CD4-positive, alpha-beta T cell (primary cell): ENCODE measurements around the gene WDR46. TPM values are rescaled to one million over a fixed set of nuclear protein-coding genes. Genes with fewer than 3 reads are reported as not detected.

Experiments
- ATAC-seq: fragments of 200-7000 bp; cut with Tn5 transposase; one replicate; pipeline ENCODE4 v1.10.0; 2022; ENCODE audit warnings: mild to moderate bottlenecking; ENCODE audit not compliant: poor library complexity
- CTCF ChIA-PET: fragments of 350-600 bp; sonication (Branson Sonifier 250); formaldehyde crosslinking; loops from one replicate; lab custom pipeline; 2021; ENCODE audit warnings: antibody characterized with exemption, inconsistent platforms; lab: Charles Lee
- POLR2A ChIA-PET: fragments of 350-600 bp; sonication (Branson Sonifier 250); formaldehyde crosslinking; loops from one replicate; lab custom pipeline; 2021; ENCODE audit warnings: antibody characterized with exemption, inconsistent platforms; lab: Charles Lee
- DNase-seq, 14 experiments: peaks; one replicate each; pipeline ENCODE4 v3.0.0-alpha.2; 2013 to 2020; ENCODE audit warnings: mixed read lengths in 2 of 14
- H3K27ac ChIP-seq, 2 donors: one replicate each; pipeline versions ENCODE4 v1.5.1 to v1.7.0; 2013; ENCODE audit warnings: low read length in 2 of 2, low read depth in 1 of 2, mild to moderate bottlenecking in 1 of 2
- H3K27me3 ChIP-seq, 2 experiments: 1 replicate in 1 of 2; 2 replicates in 1 of 2; pipeline versions ENCODE4 v1.6.1 to v1.7.0; 2013; ENCODE audit warnings: low read length in 2 of 2, control low read depth in 1 of 2, mild to moderate bottlenecking in 1 of 2, moderate library complexity in 1 of 2; ENCODE audit not compliant: insufficient read depth in 2 of 2, control insufficient read depth in 1 of 2
- H3K36me3 ChIP-seq: one replicate; pipeline ENCODE4 v1.6.1; 2013; ENCODE audit warnings: low read length, control low read depth; ENCODE audit not compliant: insufficient read depth
- H3K4me1 ChIP-seq: one replicate; pipeline ENCODE4 v1.6.1; 2013; ENCODE audit warnings: low read length, control low read depth; ENCODE audit not compliant: insufficient read depth
- H3K4me3 ChIP-seq: one replicate; pipeline ENCODE4 v1.5.1; 2013; ENCODE audit warnings: mild to moderate bottlenecking, low read length, moderate library complexity
- H3K9me3 ChIP-seq, 2 experiments: 1 replicate in 1 of 2; 2 replicates in 1 of 2; pipeline versions ENCODE4 v1.6.1 to v1.7.0; 2013; ENCODE audit warnings: low read length in 2 of 2, mild to moderate bottlenecking in 2 of 2, control low read depth in 1 of 2, moderate library complexity in 1 of 2; ENCODE audit not compliant: control insufficient read depth in 1 of 2, insufficient read depth in 1 of 2
- H3K27ac Mint-ChIP-seq: one replicate; pipeline ENCODE4 v1.8.0; 2020; ENCODE audit warnings: mixed read lengths
- H3K27me3 Mint-ChIP-seq: one replicate; pipeline ENCODE4 v1.8.0; 2021; ENCODE audit warnings: mixed read lengths
- H3K36me3 Mint-ChIP-seq: one replicate; pipeline ENCODE4 v1.8.0; 2021; ENCODE audit warnings: low read depth, mixed read lengths
- H3K4me1 Mint-ChIP-seq: one replicate; pipeline ENCODE4 v1.8.0; 2021; ENCODE audit warnings: low read depth, mixed read lengths
- H3K4me3 Mint-ChIP-seq: one replicate; pipeline ENCODE4 v1.8.0; 2020; ENCODE audit warnings: mild to moderate bottlenecking, mixed read lengths
- H3K9me3 Mint-ChIP-seq: one replicate; pipeline ENCODE4 v1.8.0; 2020; ENCODE audit warnings: mixed read lengths
- intact Hi-C, 2 experiments: fragments of 100-400 bp; cut with DNase I in 1 of 2; cut with micrococcal nuclease in 1 of 2; formaldehyde crosslinking; loops; one replicate each; pipeline versions ENCODE4 v1.15.1 to v1.9.0; 2023 to 2025; cut with DNase I, micrococcal nuclease
- total RNA-seq, 174 experiments: library from RNA in 2 of 174; stranded (reverse) in 2 of 174; gene quantifications; one replicate each; pipeline ENCODE4 v1.2.3 and lab custom pipeline; 2021 to 2026
- TF ChIP-seq, protein P1 (sequence below): fragments of 200-600 bp; IDR thresholded peaks from one replicate; pipeline ENCODE4 v1.8.0; 2022; ENCODE audit warnings: antibody characterized with exemption, mild to moderate bottlenecking

The WDR46 gene
- total RNA-seq, 2 experiments from 2014 or later = 13.6 to 15.8 TPM

DNA sequence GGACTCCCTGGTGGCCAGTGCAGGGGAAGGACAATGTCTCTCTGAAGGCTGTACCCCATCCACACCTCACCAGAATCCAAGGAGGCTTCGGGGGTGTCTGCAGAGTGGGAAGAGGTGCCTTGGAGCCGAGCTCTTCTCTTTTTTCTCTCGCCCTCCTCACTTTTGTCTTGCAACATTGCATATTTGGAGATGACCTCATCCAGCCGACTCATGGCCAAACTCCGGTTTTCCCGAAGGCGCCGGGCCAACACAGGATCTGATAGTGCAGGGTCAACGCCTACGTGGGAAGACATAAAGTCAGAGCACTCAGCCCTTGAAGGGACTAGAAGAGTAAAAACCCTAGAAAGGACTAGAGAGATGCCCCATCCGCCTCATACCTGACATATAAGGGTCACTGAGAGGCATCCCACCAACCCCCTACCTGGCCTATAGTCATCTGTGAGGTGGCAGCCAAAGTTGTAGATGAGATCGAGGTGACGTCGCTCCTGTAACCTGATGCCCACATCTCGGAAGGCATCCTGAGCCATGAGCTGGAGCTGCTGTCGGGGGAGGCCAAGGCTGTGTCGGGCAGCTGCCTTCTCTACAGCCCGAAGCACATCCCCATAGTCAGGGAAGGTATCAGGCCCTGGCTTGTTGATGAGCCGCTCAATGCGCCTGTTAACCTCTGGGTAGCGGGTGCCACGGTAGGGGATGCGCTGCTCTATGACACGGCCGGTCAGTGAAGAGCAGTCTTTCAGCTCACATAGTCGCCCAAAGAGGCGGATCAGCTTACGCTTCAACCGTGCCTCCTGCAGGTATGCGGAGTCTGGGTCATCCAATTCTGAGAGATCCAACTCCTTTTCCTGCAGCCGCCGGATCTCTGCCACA lies 31.5 kb upstream of the WDR46 start:
- DNase-seq (peak in 1 of 14 experiments; percentile 24), ATAC-seq (no peak)
- Histone ChIP-seq H3K9me3 (no peaks in the 10 kb centered on the region), H3K27me3 (no peaks in the 10 kb centered on the region), H3K27ac (peak overlapping the region in 1 of 2 donors; percentile 6), H3K4me3 (no peak overlapping the region), H3K4me1 (peaks cover 70% of the 10 kb centered on the region), H3K36me3 (peaks cover 37% of the 10 kb centered on the region)
- intact Hi-C loops = no loop called here
- Mint-ChIP-seq H3K27ac (peak overlapping the region; percentile 96), H3K27me3 (no peaks in the 10 kb centered on the region), H3K4me1 (peaks cover 87% of the 10 kb centered on the region), H3K36me3 (peaks cover 69% of the 10 kb centered on the region), H3K4me3 (peak overlapping the region; percentile 100), H3K9me3 (no peaks in the 10 kb centered on the region)
- ChIA-PET CTCF (interaction anchor here (1.6 kb wide), 1 partner anchor 25 kb away, joined by 3 read pairs; no protein-coding TSS in a partner anchor), POLR2A (interaction anchor here (1.1 kb wide), 1 partner anchor 32 kb away, joined by 3 read pairs; the partner anchor contains the start of gene WDR46)
- TF ChIP-seq, protein P1, sequence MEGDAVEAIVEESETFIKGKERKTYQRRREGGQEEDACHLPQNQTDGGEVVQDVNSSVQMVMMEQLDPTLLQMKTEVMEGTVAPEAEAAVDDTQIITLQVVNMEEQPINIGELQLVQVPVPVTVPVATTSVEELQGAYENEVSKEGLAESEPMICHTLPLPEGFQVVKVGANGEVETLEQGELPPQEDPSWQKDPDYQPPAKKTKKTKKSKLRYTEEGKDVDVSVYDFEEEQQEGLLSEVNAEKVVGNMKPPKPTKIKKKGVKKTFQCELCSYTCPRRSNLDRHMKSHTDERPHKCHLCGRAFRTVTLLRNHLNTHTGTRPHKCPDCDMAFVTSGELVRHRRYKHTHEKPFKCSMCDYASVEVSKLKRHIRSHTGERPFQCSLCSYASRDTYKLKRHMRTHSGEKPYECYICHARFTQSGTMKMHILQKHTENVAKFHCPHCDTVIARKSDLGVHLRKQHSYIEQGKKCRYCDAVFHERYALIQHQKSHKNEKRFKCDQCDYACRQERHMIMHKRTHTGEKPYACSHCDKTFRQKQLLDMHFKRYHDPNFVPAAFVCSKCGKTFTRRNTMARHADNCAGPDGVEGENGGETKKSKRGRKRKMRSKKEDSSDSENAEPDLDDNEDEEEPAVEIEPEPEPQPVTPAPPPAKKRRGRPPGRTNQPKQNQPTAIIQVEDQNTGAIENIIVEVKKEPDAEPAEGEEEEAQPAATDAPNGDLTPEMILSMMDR = no peak

DNA sequence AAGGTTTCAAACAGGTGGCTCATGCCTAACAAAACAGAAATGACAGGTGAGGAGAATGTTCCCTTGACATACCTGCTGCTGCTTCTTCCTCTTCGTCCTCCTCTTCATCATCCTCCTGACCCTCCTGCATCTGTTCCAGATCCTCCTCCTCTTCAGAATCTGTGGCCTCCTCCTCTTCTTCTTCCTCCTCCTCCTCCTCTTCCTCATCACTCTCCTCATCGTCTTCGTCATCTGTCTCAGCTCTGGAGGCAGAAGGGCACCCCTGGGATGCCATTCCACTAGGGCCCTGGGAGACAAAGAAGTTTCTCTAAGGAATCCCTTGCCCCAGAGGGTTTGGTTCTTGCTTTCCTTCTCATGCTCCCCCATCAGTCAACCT lies 30.9 kb upstream of the WDR46 start:
- ATAC-seq (no peak), DNase-seq (no peak)
- Histone ChIP-seq H3K9me3 (no peaks in the 10 kb centered on the region), H3K36me3 (peaks cover 37% of the 10 kb centered on the region), H3K4me3 (no peak overlapping the region), H3K27me3 (no peaks in the 10 kb centered on the region), H3K4me1 (peaks cover 77% of the 10 kb centered on the region), H3K27ac (no peak overlapping the region)
- POLR2A ChIA-PET = interaction anchor here (1.1 to 3.5 kb wide), 2 partner anchors 25 to 31 kb away, joined by 3 to 155 read pairs; partner anchors contain the start of gene WDR46
- Mint-ChIP-seq H3K36me3 (peaks cover 69% of the 10 kb centered on the region), H3K9me3 (no peaks in the 10 kb centered on the region), H3K4me3 (peak overlapping the region; percentile 100), H3K27ac (peak overlapping the region; percentile 96), H3K4me1 (peaks cover 92% of the 10 kb centered on the region), H3K27me3 (no peaks in the 10 kb centered on the region)
- intact Hi-C loops = no loop called here
- CTCF ChIA-PET = interaction anchor here (1.6 kb wide), 1 partner anchor 26 kb away, joined by 3 read pairs; no protein-coding TSS in a partner anchor
- TF ChIP-seq, protein P1 = no peak

- ATAC-seq (no peak), DNase-seq (no peak)
- POLR2A ChIA-PET = interaction anchor here (0.6 to 3.5 kb wide), 18 partner anchors 10 to 1666 kb away, joined by 3 to 155 read pairs (median 12); partner anchors contain the start of genes B3GALT4, BAG6, CUTA and PFDN6
- peak overlapping the region; percentile 67 for H3K4me3 ChIP-seq
- Mint-ChIP-seq H3K36me3 (peaks cover 82% of the 10 kb centered on the region), H3K4me1 (peaks cover 98% of the 10 kb centered on the region), H3K9me3 (no peaks in the 10 kb centered on the region), H3K27ac (peak overlapping the region; percentile 94), H3K27me3 (no peaks in the 10 kb centered on the region), H3K4me3 (peak overlapping the region; percentile 100)
- H3K27ac ChIP-seq = peak overlapping the region; percentile 81 to 86
- TF ChIP-seq, protein P1 = no peak
- no peaks in the 10 kb centered on the region for H3K27me3 ChIP-seq
- CTCF ChIA-PET = interaction anchor here (0.9 to 1.9 kb wide), 6 partner anchors 19 to 107 kb away, joined by 3 to 12 read pairs (median 6); partner anchors contain the start of genes KIFC1, RGL2, RPS18 and VPS52
- peaks cover 37% of the 10 kb centered on the region for H3K36me3 ChIP-seq
- H3K9me3 ChIP-seq = no peaks in the 10 kb centered on the region
- intact Hi-C loops = loop anchor here in 1 of 2 experiments (1.0 kb wide), 1 partner anchor 26 kb away; no protein-coding TSS in a partner anchor
- peaks cover 78% of the 10 kb centered on the region for H3K4me1 ChIP-seq
These were observed 29.5 kb upstream of the WDR46 start for GRCh38 chr6:33318426-33319073.
